GM18861 (cell line): Measurements from ENCODE around the gene RPN2.

ENCODE experiments used
- ATAC-seq: cut with Tn5 transposase; IDR thresholded peaks from one replicate; pipeline ENCODE4 v1.9.1; 2021; ENCODE audit not compliant: unreplicated experiment

The RPN2 gene

DNA sequence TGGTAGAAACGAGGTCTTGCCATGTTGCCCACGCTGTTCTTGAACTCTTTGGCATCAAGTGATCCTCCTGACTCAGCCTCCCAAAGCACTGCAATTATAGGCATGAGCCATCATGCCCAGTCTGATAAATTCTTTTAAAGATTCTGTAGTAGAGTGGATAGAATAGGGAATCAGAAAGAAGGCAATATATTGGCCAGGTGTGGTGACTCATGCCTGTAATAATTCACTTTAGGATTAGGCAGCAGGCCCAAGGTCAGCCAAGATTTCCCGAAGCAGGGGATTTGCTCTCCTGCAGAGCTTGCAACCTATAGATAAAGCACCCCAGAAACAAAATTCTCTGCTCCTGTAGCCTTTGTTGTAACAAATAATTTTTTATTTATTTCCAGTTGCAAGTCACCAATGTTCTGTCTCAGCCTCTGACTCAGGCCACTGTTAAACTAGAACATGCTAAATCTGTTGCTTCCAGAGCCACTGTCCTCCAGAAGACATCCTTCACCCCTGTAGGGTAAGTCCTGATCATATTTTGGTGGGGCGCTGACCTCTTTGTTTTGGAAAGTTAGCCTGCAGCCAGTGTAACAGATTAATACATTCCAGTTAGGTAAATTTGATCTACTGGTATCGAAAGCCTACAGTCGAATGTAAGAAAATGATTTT is 30.7 kb downstream of the RPN2 start:
- ATAC-seq, result no peak

DNA sequence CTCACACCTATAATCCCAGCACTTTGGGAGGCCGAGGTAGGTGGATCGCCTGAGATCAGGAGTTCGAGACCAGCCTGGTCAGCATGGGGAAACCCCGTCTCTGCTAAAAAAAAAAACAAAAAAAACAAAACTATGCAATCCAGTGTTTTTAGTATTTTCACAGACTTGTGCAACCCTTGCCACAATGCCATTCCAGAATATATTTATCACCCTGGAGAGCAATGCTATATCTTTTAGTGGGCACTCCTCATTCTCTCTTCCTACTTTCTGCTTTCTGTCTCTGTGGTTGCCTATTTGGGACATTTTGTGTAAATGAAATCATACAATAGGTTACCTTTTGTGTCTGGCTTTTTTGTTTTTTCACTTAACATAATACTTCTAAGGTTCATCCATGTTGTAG is 39.3 kb downstream of the RPN2 start:
- ATAC-seq, result no peak

DNA sequence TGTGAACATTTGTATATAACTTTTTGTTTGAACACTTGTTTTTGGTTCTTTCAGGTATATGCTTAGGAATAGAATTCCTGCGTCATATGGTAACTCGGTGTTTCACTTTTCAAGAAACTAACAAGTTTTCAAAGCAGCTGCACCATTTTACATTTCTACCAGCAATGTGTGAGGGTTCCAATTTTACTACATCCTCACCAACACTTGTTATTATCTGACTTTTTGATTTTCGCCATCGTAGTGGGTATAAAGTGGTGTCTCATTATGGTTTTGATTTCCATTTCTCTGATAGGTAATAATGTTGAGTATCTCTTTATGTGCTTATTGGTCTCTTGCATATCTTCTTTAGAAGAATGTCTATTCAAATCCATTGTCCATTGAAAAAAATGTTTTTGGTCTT is 39.8 kb downstream of the RPN2 start:
- no peak for ATAC-seq

GRCh38 chr20:37219751-37220668 is 40.9 kb downstream of the RPN2 start:
- ATAC-seq, result no peak

- ATAC-seq, result no peak
Observed at GRCh38 chr20:37220731-37221130, 41.6 kb downstream of the RPN2 start.

DNA sequence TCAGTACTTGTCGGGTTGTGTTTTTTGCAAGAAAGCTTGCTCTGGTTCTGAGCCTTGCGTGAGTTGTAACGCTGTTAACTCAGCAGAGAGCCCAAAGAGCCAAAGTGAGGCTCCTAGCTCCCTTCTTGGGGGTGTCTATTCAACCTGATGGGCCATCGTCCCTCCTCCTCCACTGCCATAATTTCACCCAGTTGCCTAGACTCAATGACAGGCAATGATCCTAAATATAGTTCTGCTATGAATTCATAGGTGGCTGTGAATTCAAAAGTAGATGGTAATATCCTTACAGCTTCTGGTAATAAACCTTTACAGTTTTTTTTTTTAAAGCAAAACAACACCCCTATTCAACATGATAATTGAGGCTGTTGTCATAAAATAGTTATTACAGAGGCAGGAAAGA is 43.0 kb downstream of the RPN2 start:
- no peak for ATAC-seq

GRCh38 chr20:37223053-37223452 is 43.9 kb downstream of the RPN2 start:
- ATAC-seq, result no peak

GRCh38 chr20:37225146-37225545 is 46.0 kb downstream of the RPN2 start:
- ATAC-seq, result no peak

DNA sequence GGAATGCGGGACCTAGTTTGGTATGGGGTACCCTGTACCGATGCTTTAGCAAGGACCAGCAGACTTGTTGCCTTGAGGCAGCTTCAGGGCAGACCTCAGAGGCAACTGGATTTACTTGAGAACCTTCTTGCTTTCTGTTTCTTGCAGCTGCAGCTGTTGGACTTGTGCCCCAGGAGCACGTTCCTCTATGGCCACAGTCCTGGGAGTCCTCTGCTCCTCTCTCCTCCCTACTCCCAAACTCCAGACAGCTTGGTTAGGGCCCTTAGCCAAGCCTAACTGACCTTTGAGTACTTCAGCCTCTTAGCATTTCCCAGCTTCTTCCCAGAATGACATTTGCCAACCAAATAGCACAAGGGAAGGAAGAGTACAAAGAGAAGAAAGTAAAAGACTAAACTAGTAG is 47.8 kb downstream of the RPN2 start:
- ATAC-seq, result no peak

DNA sequence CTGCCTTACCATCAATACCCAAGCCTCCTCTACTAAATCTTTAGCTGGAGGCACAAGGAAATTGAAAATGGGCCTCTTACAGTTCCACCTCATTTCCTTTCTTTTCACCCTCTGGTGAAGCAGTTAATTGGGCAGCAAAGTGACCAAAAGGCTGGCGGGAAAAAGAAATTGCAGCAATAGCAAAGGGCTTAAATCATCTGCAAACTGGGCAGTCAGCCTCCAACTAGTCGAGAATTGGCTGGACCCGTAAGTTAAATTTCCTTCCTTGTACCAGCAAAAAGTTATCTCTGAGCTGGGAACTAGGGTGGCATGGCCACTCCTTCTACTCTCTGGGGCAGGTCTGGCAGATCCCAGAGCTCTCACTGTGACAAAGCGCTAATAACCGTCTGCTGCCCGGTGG is 49.0 kb downstream of the RPN2 start:
- no peak for ATAC-seq

DNA sequence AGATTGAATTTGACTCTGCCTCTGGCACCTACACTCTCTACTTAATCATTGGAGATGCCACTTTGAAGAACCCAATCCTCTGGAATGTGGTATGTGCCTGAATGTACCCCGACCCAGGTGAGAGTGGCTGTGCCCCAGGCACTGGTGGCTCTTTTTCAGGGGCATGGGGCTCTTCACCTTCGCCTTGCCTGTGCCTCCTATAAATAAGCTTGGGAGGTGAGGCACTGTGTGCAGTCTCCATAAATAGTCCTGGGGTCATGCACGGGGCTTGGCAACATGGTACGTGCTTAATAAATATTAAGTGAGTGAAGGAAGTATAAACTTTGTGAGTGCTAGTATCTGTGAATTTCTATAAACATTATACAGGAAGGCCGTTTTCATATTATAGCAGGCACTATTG is 49.5 kb downstream of the RPN2 start:
- no peak for ATAC-seq

GRCh38 chr20:37229357-37229756 is 50.2 kb downstream of the RPN2 start:
- ATAC-seq, result no peak

DNA sequence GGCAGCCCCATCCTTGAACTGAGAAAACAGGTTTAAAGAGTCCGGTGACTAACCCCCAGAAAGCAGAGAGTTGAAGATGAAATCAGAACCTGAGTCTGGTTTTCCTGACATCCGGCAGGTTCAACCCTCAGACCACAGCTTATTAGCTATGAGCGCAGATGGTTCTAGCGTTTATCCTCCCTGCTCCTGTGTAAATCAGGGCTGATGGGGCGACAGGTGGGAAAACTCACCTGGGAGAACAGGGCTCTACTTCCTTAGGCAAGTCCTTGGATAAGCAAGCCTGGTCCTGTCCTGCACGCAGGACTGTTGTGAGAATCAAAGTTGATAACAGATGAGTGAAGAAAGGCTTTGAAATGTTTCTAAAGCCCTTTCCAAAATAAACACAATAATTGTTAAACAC is 51.1 kb downstream of the RPN2 start:
- no peak for ATAC-seq

DNA sequence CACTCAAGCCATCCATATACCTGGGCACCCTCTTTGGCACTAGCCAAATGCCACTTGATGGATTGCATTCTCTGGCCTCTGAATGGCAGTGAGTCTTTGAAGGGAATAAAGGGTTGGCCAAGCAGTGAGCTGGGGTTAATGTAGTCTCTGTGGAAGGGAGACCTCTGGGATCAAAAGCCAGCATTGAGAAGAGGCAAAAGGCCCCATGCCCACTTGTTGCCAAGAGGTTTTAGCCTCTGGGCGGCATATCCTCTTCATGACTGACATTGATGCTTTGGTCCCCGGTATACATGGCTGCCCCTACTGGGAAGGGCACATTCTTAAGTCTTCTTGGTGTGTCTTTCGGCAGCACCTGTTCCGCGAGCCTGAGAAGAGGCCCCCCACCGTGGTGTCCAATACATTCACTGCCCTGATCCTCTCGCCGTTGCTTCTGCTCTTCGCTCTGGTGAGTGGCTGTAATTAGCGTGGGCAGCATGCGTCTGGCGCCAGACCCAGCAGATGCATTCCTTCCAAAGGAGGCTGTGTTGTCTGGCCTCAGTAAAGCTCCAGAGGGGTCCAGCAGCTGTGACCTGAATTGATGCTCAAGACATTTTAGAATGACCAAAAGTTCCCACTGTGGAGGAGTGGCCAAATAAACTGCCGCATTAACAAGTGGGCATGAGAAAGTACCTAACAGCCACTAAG is 53.0 kb downstream of the RPN2 start:
- ATAC-seq, result no peak

GRCh38 chr20:37233548-37234253 is 54.6 kb downstream of the RPN2 start:
- ATAC-seq, result no peak

GRCh38 chr20:37234254-37234581 is 55.1 kb downstream of the RPN2 start:
- ATAC-seq, result no peak

GRCh38 chr20:37235065-37235464 is 55.9 kb downstream of the RPN2 start:
- no peak for ATAC-seq

DNA sequence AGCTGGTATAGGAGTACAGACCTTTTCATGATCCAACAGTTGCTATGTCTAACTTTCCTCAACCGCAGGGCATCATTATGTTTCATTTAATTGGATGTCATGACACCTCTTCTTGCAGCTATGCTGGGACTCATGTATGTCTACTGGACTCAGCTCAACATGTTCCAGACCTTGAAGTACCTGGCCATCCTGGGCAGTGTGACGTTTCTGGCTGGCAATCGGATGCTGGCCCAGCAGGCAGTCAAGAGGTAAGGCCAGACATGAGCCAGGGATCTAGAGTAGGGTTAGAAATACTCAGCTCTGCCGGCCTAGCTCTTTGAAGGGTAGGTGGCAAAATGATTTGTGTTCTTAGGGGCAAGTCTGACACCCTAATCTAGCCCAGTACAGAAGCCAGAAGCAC is 57.3 kb downstream of the RPN2 start:
- no peak for ATAC-seq

DNA sequence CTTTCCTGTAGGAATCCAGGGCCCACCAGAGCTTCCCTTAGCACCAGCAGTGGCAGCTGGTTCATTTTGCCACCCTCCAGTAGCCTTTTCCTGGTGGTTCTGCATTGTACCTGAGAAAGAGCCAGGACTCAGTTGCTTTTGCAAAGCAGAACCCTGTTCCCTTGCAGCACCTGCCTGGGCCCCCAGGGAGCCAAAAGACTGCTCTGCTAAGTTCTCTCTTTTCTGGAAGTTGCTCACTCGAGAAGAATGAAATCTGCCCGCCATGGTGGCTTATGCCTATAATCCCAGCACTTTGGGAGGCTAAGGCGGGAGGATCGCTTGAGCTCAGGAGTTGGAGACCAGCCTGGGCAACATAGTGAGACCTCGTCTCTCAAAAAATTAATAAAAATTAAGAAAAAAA is 58.5 kb downstream of the RPN2 start:
- ATAC-seq, result no peak

- no peak for ATAC-seq
Observed at GRCh38 chr20:37238426-37238825, 59.3 kb downstream of the RPN2 start.

- ATAC-seq, result no peak
Observed at GRCh38 chr20:37238935-37239451, 59.9 kb downstream of the RPN2 start.
